ENCODE results near the gene RERE.

GRCh38 chr1:8519167-8519566 lies 298.3 kb downstream of the RERE start:
- TF ChIP-seq CTCF (tag by site-specific recombination; IDR thresholded peaks at IDR 0.05) (no peak), ZNF174 (tag by site-specific recombination; IDR thresholded peaks at IDR 0.05) (no peak), REST (tag by site-specific recombination; IDR thresholded peaks at IDR 0.05) (no peak), ZFP3 (tag by site-specific recombination; IDR thresholded peaks at IDR 0.05; ENCODE audit: low read depth) (no peak), YY1 (tag by site-specific recombination; IDR thresholded peaks at IDR 0.05) (no peak), ZXDB (tag by site-specific recombination; IDR thresholded peaks at IDR 0.05) (no peak), ZBTB20 (tag by site-specific recombination; IDR thresholded peaks at IDR 0.05) (no peak)
- TF ChIP-seq, protein P1, sequence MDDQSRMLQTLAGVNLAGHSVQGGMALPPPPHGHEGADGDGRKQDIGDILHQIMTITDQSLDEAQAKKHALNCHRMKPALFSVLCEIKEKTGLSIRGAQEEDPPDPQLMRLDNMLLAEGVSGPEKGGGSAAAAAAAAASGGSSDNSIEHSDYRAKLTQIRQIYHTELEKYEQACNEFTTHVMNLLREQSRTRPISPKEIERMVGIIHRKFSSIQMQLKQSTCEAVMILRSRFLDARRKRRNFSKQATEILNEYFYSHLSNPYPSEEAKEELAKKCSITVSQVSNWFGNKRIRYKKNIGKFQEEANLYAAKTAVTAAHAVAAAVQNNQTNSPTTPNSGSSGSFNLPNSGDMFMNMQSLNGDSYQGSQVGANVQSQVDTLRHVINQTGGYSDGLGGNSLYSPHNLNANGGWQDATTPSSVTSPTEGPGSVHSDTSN (CRISPR knock-in tag; IDR thresholded peaks at IDR 0.05), result no peak
- TF ChIP-seq, protein P2, sequence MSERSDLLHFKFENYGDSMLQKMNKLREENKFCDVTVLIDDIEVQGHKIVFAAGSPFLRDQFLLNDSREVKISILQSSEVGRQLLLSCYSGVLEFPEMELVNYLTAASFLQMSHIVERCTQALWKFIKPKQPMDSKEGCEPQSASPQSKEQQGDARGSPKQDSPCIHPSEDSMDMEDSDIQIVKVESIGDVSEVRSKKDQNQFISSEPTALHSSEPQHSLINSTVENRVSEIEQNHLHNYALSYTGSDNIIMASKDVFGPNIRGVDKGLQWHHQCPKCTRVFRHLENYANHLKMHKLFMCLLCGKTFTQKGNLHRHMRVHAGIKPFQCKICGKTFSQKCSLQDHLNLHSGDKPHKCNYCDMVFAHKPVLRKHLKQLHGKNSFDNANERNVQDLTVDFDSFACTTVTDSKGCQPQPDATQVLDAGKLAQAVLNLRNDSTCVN (tag by site-specific recombination; optimal IDR thresholded peaks at IDR 0.05), result no peak

Measured in HEK293 (cell line).